ENCODE results near the gene CFDP1. TPM values are rescaled to one million over a fixed set of nuclear protein-coding genes. Genes with fewer than 3 reads are reported as not detected.
A peak's percentile ranks its signal among the peaks of the same experiment; 100 is the strongest.

The CFDP1 gene
- total and polyA plus RNA-seq, 2 of the 13 experiments (the other 11 are each of a cell fraction or from before 2014, with no cell fraction given), result 78.6 to 153 TPM

DNA sequence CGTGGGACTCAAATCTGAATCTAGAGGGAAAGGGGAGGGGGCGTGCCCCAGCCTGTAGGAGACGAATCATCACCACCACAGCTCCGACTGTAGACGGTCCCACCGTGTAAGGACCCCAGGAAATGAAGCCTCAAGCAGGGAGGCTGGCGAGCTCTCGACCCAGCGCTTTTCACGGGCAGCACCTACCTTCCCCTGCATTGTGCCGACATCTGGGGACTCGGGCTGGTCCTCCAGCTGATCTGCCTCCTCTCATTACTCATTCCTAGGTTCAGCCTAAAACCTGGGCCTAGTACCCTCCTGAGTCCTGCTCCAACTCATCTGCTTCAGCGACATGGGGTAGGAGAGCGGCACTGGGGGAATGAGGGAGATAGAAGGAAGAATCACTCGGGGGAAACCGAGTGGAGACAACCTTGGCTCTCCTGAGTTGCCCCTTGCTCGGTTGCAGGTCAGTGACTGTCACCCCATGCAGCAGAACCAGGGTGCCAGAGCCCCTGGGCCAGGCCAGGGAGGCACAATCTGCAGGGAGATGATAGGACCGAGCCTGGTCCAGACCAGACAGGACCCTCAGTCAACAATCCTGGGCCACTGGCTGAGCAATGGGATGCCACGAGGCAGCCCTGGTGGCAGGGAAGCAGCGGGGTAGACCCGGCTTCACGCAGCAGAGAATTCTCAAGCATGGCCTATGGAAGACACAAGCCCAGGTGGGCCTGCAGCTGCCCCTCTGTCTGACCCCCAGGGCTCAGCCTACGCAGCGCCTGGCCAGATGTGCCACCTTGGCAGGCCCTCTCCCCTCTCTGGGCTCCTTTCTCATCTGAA lies 181.0 kb downstream of the CFDP1 start (continued):
- no peak for TF ChIP-seq MATR3 (CRISPR knock-in tag; IDR thresholded peaks at IDR 0.05)
- TF ChIP-seq, protein P1, sequence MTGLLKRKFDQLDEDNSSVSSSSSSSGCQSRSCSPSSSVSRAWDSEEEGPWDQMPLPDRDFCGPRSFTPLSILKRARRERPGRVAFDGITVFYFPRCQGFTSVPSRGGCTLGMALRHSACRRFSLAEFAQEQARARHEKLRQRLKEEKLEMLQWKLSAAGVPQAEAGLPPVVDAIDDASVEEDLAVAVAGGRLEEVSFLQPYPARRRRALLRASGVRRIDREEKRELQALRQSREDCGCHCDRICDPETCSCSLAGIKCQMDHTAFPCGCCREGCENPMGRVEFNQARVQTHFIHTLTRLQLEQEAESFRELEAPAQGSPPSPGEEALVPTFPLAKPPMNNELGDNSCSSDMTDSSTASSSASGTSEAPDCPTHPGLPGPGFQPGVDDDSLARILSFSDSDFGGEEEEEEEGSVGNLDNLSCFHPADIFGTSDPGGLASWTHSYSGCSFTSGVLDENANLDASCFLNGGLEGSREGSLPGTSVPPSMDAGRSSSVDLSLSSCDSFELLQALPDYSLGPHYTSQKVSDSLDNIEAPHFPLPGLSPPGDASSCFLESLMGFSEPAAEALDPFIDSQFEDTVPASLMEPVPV (CRISPR knock-in tag; IDR thresholded peaks at IDR 0.05), result peak; percentile 33; the same call in 1 of the 2 replicates
- TF ChIP-seq, protein P2, sequence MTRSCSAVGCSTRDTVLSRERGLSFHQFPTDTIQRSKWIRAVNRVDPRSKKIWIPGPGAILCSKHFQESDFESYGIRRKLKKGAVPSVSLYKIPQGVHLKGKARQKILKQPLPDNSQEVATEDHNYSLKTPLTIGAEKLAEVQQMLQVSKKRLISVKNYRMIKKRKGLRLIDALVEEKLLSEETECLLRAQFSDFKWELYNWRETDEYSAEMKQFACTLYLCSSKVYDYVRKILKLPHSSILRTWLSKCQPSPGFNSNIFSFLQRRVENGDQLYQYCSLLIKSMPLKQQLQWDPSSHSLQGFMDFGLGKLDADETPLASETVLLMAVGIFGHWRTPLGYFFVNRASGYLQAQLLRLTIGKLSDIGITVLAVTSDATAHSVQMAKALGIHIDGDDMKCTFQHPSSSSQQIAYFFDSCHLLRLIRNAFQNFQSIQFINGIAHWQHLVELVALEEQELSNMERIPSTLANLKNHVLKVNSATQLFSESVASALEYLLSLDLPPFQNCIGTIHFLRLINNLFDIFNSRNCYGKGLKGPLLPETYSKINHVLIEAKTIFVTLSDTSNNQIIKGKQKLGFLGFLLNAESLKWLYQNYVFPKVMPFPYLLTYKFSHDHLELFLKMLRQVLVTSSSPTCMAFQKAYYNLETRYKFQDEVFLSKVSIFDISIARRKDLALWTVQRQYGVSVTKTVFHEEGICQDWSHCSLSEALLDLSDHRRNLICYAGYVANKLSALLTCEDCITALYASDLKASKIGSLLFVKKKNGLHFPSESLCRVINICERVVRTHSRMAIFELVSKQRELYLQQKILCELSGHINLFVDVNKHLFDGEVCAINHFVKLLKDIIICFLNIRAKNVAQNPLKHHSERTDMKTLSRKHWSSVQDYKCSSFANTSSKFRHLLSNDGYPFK (CRISPR knock-in tag; IDR thresholded peaks at IDR 0.05; ENCODE audit: borderline replicate concordance), result 0 out of 2 replicates have a peak, but pooled peaks have one; percentile 10
- 0 out of 2 replicates have a peak, but pooled peaks have one; percentile 13 for TF ChIP-seq ATF7-NPFF (CRISPR knock-in tag; IDR thresholded peaks at IDR 0.05; ENCODE audit: low read depth)
- TF ChIP-seq ASH2L (IDR thresholded peaks at IDR 0.05; ENCODE audit: insufficient read length, low read depth, low read length), result peak; percentile 26
- peak; percentile 33 for TF ChIP-seq HNRNPLL (IDR thresholded peaks at IDR 0.05; ENCODE audit: low read depth, low read length, poor library complexity, severe bottlenecking)
- no peak for TF ChIP-seq SSRP1 (CRISPR knock-in tag; IDR thresholded peaks at IDR 0.05)
- no peak for TF ChIP-seq ATAD3A (CRISPR knock-in tag; IDR thresholded peaks at IDR 0.05)
- TF ChIP-seq SCMH1 (CRISPR knock-in tag; IDR thresholded peaks at IDR 0.05; ENCODE audit: borderline replicate concordance), result no peak
- peak; percentile 81 for TF ChIP-seq ZBTB38 (CRISPR knock-in tag; IDR thresholded peaks at IDR 0.05)
- no peak; the same call in 1 of the 2 replicates for TF ChIP-seq MEIS1 (CRISPR knock-in tag; IDR thresholded peaks at IDR 0.05; ENCODE audit: borderline replicate concordance)
- TF ChIP-seq ZNF3 (CRISPR knock-in tag; IDR thresholded peaks at IDR 0.05), result no peak
- peak; percentile 26 for TF ChIP-seq XRCC5 (optimal IDR thresholded peaks at IDR 0.05; ENCODE audit: low read length)
- TF ChIP-seq HOXD1 (CRISPR knock-in tag; IDR thresholded peaks at IDR 0.05), result no peak
- TF ChIP-seq, protein P3, sequence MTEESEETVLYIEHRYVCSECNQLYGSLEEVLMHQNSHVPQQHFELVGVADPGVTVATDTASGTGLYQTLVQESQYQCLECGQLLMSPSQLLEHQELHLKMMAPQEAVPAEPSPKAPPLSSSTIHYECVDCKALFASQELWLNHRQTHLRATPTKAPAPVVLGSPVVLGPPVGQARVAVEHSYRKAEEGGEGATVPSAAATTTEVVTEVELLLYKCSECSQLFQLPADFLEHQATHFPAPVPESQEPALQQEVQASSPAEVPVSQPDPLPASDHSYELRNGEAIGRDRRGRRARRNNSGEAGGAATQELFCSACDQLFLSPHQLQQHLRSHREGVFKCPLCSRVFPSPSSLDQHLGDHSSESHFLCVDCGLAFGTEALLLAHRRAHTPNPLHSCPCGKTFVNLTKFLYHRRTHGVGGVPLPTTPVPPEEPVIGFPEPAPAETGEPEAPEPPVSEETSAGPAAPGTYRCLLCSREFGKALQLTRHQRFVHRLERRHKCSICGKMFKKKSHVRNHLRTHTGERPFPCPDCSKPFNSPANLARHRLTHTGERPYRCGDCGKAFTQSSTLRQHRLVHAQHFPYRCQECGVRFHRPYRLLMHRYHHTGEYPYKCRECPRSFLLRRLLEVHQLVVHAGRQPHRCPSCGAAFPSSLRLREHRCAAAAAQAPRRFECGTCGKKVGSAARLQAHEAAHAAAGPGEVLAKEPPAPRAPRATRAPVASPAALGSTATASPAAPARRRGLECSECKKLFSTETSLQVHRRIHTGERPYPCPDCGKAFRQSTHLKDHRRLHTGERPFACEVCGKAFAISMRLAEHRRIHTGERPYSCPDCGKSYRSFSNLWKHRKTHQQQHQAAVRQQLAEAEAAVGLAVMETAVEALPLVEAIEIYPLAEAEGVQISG (CRISPR knock-in tag; IDR thresholded peaks at IDR 0.05), result no peak
- no peak for TF ChIP-seq PITX1 (CRISPR knock-in tag; IDR thresholded peaks at IDR 0.05)
- TF ChIP-seq ZNF24 (IDR thresholded peaks at IDR 0.05), result no peak
- TF ChIP-seq ZNF274 (CRISPR knock-in tag; IDR thresholded peaks at IDR 0.05), result peak; percentile 39; the same call in 1 of the 2 replicates
- TF ChIP-seq, protein P4, sequence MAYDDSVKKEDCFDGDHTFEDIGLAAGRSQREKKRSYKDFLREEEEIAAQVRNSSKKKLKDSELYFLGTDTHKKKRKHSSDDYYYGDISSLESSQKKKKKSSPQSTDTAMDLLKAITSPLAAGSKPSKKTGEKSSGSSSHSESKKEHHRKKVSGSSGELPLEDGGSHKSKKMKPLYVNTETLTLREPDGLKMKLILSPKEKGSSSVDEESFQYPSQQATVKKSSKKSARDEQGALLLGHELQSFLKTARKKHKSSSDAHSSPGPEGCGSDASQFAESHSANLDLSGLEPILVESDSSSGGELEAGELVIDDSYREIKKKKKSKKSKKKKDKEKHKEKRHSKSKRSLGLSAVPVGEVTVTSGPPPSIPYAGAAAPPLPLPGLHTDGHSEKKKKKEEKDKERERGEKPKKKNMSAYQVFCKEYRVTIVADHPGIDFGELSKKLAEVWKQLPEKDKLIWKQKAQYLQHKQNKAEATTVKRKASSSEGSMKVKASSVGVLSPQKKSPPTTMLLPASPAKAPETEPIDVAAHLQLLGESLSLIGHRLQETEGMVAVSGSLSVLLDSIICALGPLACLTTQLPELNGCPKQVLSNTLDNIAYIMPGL (CRISPR knock-in tag; IDR thresholded peaks at IDR 0.05; ENCODE audit: borderline replicate concordance in 1 of 2, low read depth in 1 of 2), result no peak

Data from HepG2 (cell line).